ENCODE measurements around the gene ATP2A2.
"Not testable (repeated sequence)": the region's sequence is repeated elsewhere in the genome, so short reads cannot be mapped to it uniquely, and the experiment has no call there.

Gene ATP2A2

DNA sequence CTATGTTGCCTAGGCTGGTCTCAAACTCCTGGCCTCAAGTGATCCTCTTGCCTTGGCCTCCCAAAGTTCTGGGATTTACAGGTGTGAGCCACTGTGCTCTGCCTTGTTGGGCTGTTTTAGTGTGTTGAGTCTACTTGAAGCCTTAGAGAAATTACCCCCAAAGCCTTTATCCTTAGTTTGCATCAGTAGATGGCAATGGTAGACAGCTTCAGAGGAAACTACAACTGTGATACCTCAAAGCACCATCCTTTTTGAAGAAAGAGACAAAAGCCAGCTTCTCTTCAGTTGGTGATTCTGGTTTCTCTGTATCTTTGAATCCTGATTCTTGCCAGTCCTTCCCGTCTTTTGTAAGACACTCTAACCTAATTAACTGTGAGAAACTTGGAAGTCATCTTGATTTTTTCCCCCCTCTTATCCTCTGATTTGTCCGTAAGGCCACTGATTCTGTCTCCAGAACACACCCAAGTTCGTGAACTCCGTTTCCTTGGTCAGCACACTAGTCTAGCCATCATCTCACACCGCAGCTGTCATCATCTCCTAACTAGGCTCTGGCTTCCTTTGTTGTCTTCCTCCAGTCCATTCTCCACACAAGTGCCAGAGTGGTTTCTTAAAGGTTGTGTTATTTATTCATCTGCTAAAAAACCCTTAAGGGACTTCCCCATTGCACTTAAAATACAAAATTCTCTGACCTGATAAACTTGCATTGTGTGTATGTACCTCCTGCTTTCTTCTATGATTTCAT lies 20.2 kb downstream of the ATP2A2 start:
- DNase-seq (ENCODE audit: low read depth): no peak

DNA sequence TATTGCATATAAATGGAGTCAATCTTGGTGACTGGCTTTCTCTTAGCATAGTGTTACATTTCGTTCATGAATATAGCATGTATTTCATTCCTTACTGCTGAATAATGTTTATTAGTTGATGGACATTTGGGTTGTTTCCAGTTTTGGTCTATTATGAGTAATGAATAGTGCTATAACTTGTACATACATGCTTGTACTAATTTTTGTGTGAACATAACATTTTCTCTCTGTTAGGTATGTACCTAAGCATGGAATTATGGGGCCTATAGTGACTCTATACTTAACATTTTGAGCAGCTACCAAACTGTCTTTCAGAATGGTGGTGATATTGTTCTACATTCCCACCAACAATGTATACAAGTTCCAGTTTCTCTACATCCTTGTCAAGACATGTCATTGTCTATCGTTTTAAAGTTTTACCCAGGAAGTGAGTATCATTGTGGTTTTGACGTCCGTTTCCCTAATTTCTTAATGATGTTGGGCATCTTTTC lies 23.1 kb downstream of the ATP2A2 start:
- DNase-seq (ENCODE audit: low read depth): no peak

DNA sequence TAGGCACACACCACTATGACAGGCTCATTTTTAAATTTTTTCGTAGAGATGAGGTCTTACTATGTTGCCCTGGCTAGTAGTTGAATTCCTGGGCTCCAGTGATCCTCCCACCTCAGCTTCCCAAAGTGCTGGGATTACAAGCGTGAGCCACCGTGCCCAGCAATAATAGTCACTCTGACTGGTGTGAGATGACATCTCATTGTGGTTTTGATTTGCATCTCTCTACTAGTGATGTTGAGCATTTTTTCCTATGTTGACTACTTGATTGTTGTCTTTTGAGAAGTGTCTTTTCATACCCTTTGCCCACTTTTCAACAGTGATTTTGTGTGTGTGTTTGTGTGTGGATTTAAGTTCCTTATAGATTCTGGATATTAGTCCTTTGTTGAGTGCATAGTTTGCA lies 26.3 kb downstream of the ATP2A2 start:
- no peak for DNase-seq (ENCODE audit: low read depth)

DNA sequence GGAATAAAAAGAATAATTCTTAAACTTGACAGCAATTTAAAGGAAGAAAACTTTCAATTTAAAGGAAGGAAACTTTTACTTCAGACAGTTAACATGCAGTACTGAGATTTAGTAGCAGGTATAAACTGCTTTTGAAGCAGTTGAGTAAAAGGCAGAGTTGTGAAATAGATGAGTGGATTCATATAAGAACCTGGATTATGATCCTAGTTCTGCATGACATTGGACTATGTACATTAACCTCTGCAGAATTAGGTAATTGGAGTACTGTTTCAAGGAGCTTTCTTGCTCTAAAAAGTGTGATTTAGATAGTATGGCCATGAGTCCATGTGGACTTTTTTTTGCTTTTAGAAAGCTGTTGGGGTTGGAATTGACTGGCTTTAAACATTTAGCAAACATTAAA lies 29.7 kb downstream of the ATP2A2 start:
- no peak for DNase-seq (ENCODE audit: low read depth)

DNA sequence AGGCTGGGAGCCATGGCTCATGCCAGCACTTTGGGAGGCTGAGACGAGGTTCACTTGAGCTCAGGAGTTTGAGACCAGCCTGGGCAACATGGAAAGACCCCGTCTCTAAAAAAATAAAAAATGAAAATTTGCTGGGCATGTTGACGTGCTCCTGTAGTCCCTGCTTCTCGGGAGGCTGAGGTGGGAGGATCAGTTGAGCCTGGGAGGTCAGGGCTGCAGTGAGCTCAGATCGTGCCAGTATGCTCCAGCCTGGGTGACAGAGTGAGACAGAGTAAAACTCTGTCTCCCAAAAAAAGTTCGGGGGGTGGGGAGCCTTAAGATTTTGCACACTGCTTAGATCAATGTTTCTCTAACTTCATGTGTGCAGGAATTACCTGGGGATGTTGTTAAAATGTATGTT lies 30.9 kb downstream of the ATP2A2 start:
- DNase-seq (ENCODE audit: low read depth): no peak

DNA sequence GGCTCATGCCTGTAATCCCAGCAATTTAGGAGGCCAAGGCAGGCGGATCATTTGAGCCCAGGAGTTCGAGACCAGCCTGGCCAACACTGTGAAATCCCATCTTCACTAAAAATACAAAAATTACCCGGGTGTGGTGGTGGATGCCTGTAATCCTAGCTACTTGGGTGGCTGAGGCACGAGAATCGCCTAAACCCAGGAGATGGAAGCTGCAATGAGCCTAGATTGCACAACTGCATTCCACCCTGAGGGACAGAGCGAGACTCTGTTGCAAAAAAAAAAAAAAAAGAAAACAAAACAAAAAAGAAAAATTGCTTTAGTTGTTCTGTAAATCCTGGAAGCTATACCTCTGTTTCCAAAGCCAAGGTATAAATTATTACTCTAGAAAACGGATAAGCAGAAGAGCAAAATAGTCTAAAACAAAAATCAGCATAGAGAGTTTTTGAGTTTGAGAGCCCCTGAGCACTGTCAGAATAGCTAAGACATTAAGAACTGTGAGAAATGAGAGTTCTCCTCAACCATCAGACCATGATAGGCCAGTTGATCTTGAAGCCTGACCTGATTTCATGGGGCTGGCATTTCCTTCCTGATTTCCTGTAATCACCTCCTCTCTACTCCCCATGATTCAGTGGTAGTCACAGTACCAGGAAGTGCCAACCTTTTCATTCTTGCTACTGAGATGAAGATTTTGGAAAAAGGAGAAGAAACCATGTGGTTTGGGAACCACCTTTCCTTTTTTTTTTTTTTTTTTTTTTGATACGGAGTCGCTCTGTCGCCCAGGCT lies 31.7 kb downstream of the ATP2A2 start:
- DNase-seq (ENCODE audit: low read depth): no peak

DNA sequence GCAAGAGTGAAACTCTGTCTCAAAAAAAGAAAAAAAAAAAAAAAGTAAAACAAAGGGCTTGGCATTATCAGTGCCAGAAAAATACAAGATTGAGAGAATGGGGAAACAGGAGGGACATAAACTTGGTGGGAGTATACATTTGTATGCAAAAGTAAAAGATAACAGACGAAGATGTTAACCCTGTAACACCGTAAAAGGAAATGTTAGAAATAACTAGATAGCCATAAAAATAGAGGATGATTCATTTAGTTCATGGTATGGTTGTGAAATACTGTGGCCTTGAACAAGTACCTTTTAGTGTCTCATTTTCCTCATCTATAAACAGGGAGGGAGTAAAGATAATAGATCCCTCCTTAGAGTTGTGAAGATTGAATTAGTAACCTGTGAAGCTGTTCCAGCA lies 33.3 kb downstream of the ATP2A2 start:
- DNase-seq (ENCODE audit: low read depth): no peak

DNA sequence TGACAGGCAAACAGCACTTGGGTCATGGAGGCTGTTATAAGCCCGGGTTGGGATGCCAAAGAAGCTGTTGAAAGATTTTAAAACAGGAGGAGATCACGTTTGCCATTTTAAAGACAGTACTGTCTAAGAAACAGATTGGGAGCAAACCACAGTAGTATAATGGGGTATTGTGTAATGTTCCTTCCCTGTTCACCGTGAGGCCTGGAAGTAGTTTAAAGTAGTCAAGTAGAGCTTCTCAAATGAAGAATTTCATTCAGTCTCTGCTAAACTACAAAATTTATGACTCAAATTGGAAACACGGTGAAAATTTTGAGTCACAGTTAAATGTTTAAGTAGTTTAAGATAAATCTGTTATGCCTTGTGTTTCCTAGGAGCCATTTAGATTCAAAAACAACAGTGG lies 35.8 kb downstream of the ATP2A2 start:
- DNase-seq (ENCODE audit: low read depth): no peak

DNA sequence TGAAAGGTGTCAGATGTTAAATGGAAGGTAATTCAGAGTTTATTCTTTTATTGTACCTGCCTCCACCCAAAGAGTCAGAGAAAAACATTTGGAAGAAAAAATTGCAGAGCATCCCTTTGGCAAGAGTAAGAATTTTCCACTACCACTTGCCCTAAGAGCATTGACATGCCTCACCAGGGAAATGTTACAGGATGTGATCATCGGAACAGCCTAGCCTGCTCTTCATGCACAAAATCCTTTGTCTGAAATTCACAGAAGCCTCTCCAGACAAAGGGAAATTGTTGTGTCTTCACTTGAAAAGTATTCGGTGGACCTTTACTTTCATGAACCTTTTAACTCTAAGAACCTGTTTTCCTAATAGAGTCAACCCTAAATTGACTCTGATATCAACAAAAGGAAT lies 36.9 kb downstream of the ATP2A2 start:
- no peak for DNase-seq (ENCODE audit: low read depth)

DNA sequence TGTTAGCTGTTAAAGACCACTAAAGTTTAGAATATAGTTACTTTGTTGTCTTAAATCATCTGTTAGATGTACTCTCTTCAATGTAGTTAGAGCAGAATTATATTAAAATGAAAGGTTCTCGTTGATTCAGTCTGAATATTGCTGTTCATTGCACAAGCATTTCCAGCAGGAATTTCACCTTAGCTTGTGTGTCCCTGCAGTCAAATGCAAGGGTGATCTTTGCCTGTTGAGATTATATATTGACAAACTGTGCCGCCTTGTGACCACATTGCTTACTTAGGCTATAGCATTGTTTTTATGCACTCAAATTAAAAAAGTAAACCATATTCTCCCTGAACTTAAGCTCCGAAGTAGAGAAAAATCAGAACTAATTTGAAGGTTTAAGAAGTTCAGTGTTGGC lies 39.5 kb downstream of the ATP2A2 start:
- no peak for DNase-seq (ENCODE audit: low read depth)

DNA sequence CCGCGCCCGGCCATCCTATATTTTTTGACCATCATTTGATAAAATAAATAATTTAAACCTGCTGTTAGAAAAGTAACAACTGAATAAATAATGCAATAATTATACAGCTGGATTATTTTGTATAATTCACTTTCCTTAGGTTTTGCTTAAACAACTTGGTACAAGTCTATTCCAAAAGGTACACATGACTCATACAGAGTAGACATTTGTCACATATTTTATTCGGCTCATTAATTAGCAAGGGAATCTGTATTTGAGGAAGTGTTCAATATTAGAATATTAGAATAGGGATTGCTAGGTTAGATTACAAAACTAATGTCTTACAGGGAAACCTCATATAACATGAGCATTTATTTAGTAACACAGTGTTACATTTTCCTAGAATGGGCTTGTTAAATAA lies 48.7 kb downstream of the ATP2A2 start:
- DNase-seq (ENCODE audit: low read depth): no peak

DNA sequence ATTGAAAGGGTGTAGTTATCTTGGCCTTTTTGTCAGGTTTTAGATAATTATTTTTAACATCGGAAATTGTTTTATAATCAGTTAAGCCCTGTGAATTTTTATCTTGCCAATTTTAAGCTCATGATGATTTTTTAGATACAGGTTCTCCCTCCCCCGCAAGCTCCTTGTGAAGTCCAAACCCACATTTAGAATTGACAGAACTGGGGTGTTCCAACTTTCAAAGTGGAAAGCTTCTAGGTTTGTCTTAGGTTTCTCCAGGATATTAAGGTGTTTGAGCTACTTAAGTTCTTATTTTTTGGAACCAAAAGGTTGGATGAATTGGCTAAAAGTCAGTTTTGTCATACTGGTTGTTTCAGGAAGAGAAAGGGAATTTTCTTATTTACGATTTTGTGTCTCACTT lies 49.1 kb downstream of the ATP2A2 start:
- DNase-seq (ENCODE audit: low read depth): no peak

DNA sequence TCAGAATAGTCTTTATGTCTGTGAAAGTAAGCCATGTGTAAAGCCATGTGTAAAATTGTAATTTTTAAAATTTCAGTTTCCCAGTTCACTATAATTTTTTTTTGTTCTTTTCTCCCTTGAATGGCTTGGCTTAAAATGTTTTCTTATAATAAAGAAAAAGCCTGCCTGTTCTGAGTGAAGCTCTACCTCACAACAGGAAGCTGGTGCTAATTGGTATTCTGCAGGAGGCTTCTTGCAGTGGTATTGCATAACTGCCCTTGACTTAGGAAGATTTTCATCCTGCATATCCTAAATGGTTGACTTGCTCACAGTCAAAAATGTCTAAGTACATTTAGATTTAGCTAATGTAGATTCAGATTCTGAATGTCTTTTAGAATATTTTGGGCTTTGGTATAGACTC lies 49.5 kb downstream of the ATP2A2 start:
- no peak for DNase-seq (ENCODE audit: low read depth)

DNA sequence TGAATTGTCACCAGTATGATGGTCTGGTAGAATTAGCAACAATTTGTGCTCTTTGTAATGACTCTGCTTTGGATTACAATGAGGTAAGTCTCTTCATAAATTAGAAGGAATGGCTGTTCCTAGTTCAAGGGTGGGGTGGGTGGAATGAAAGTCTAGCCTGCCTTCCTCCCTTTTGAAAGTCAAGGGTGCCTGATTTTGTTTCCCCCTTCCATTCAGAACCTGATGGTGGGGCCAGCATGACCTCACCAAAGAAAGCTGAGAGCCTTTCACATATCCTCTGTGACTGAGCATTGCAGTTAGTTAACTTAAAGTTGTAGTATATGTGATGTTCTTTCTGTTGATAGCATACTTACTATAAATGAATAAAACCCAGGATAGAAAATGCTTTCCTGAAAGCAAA lies 52.2 kb downstream of the ATP2A2 start:
- no peak for DNase-seq (ENCODE audit: low read depth)

DNA sequence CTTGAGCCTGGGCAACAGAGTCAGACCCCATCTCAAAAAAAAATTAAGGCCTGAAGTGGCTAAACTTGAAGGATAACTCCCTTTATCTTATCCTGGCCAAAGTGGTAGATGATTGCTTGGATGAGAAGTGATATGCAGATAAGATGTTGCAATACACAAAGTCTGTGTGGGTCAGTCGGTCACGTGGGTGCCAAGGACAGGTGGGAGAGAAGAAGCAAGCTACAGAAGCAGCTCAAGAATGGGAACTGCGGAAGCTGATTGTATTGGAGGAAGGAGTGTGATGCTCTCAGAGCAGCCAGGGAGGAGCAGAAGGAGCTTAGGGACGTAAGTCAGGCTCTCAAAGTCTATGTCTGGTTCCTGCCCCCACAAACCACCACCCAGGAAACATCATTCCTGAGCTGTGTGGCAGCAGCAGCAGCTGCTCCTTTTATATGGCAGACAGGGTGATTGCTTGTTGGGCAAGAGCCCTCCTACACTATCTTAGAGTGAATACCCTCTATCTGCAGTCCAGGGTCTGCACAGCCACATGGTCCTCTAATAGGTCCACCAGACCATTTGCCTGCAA lies 54.5 kb downstream of the ATP2A2 start:
- no peak for DNase-seq (ENCODE audit: low read depth)

DNA sequence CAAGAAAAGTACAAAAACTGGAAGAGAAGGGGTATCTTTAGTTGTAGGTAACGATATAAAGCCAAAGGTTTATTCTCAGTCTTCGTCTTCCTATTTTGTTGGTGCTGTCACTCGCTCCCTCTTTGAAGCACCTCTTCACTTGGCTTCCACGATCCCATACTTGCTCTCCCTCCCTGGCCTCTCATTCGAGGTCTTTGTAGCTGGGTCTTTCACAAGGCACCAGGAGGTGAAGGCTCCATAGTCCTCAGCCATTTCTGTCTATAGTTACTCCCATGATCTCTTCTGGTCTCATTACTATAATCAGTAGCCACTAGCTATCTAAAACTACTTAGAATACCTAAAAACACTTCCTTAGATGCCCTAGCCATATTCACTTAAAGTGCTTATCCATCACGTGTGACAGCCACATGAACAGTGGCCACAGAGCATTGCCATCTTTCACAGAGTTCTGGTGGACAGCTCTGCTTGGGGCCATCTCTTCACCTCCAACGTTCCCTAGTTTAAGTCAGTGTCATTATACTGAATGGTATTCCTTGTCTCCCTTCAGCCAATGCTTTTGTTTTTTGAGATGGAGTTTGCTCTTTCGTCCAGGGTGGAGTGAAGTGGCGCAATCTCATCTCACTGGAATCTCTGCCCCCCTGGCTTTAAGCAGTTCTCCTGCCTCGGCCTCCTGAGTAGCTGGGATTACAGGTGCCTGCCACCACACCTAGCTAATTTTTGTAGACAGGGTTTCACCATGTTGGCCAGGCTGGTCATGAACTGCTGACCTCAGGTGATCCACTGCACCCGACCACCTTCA lies 57.1 kb downstream of the ATP2A2 start:
- DNase-seq (ENCODE audit: low read depth): no peak

DNA sequence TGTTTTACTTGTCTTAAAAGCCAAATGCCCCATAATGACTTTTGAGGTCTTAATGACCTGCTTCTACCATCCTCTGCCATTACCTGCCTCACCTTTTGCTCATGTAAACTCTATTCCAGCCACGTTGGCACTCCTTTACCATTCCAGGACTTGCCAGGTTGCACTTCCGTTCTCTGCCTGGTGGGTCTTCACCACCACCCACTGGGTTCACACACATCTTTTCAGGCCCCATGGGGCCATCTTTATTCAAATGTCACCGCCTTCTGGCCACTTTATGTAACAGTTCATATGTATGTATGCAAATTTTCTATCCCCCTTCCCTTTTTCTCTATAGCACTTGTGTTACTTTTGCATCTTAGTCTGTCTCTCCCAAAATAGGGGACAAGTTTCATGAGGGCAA lies 57.7 kb downstream of the ATP2A2 start:
- no peak for DNase-seq (ENCODE audit: low read depth)

DNA sequence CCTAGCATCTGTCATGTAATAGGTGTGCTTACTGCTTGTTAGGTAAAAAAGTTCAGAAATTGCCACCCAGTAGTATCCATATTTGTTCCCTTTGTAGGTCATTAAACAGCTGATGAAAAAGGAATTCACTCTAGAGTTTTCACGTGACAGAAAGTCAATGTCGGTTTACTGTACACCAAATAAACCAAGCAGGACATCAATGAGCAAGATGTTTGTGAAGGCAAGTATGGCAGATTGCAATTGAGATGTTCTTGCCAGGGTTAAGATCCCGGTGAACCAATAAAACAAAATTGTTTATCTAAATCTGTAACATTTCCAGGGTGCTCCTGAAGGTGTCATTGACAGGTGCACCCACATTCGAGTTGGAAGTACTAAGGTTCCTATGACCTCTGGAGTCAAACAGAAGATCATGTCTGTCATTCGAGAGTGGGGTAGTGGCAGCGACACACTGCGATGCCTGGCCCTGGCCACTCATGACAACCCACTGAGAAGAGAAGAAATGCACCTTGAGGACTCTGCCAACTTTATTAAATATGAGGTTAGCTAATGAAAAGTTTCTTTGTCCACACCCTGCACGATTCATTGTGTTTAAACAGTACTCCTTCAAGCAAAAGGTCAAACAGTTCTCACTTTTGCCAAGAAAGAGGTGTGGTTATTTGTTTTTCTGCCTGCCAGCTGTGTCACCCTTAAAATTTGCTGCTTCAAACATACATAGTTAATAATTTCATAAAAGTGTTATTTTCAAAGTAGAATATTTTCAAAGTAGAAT lies 58.3 kb downstream of the ATP2A2 start:
- DNase-seq (ENCODE audit: low read depth): no peak

DNA sequence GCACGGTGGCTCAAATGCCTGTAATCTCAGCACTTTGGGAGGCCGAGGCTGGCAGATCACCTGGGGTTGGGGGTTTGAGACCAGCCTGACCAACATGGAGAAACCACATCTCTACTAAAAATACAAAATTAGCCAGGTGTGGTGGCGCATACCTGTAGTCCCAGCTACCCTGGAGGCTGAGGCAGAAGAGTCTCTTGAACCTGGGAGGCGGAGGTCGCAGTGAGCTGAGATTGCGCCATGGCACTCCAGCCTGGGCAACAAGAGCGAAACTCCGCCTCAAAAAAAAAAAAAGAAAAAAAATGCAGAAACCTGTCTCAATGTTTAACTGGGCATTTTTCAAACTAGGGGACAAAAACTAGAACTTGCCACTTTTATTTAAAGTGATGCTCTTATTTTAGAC lies 59.2 kb downstream of the ATP2A2 start:
- DNase-seq (ENCODE audit: low read depth): not testable (repeated sequence)

DNA sequence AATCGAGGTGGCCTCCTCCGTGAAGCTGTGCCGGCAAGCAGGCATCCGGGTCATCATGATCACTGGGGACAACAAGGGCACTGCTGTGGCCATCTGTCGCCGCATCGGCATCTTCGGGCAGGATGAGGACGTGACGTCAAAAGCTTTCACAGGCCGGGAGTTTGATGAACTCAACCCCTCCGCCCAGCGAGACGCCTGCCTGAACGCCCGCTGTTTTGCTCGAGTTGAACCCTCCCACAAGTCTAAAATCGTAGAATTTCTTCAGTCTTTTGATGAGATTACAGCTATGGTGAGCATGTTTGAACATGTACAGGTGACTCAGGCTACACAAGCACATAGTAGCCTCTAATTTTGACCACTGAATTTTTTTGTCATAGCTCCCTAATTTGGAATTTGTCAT lies 59.7 kb downstream of the ATP2A2 start:
- no peak for DNase-seq (ENCODE audit: low read depth)

DNA sequence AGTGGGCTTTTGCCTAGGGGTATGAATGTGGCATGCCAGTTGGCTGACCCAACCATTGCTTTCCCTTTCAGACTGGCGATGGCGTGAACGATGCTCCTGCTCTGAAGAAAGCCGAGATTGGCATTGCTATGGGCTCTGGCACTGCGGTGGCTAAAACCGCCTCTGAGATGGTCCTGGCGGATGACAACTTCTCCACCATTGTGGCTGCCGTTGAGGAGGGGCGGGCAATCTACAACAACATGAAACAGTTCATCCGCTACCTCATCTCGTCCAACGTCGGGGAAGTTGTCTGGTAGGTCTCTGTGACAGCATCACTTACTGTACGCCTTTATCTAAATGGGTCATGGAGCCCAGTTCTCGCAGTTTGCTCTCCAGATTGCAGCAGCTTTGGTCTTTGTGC lies 61.1 kb downstream of the ATP2A2 start:
- no peak for DNase-seq (ENCODE audit: low read depth)

DNA sequence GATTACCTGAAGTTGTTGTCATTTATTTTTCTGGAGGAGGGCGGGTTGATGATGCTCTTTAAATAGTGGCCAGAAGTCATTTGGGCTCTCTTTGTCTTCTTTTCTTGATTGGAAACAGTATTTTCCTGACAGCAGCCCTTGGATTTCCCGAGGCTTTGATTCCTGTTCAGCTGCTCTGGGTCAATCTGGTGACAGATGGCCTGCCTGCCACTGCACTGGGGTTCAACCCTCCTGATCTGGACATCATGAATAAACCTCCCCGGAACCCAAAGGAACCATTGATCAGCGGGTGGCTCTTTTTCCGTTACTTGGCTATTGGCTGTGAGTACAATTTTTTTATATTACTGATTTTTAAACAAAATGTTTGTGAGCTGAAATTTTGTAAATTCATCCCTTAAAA lies 62.1 kb downstream of the ATP2A2 start:
- DNase-seq (ENCODE audit: low read depth): no peak

Data from stimulated activated CD8-positive, alpha-beta memory T cell treated with anti-CD3 and anti-CD28 coated beads, Interleukin-7, amount 100 ng/mL, for 24 hours (primary cell).